GM21717 (cell line): Measurements from ENCODE around the gene NETO1.

Source experiments
- ATAC-seq: cut with Tn5 transposase; IDR thresholded peaks from one replicate; pipeline ENCODE4 v1.9.1; 2021; ENCODE audit warnings: mild to moderate bottlenecking, moderate library complexity; ENCODE audit not compliant: unreplicated experiment

The NETO1 gene

GRCh38 chr18:72727776-72728175 lies 140.0 kb downstream of the NETO1 start:
- ATAC-seq, result no peak

GRCh38 chr18:72727038-72727655 lies 140.6 kb downstream of the NETO1 start:
- no peak for ATAC-seq

GRCh38 chr18:72726201-72726600 lies 141.6 kb downstream of the NETO1 start:
- no peak for ATAC-seq

GRCh38 chr18:72721330-72721729 lies 146.5 kb downstream of the NETO1 start:
- ATAC-seq, result no peak

- no peak for ATAC-seq
Measured at GRCh38 chr18:72720116-72720515, 147.7 kb downstream of the NETO1 start.

GRCh38 chr18:72704202-72704601 lies 163.6 kb downstream of the NETO1 start:
- ATAC-seq, result no peak

- no peak for ATAC-seq
Measured at GRCh38 chr18:72700961-72701710, 166.7 kb downstream of the NETO1 start.

- ATAC-seq, result no peak
Measured at GRCh38 chr18:72697706-72698105, 170.1 kb downstream of the NETO1 start.

- no peak for ATAC-seq
Measured at GRCh38 chr18:72692595-72692994, 175.2 kb downstream of the NETO1 start.
